Neural progenitor cell (in vitro differentiated cells): ENCODE measurements around the gene MIA2. TPM values are rescaled to one million over a fixed set of nuclear protein-coding genes. Genes with fewer than 3 reads are reported as not detected.
"Not testable (repeated sequence)": the region's sequence is repeated elsewhere in the genome, so short reads cannot be mapped to it uniquely, and the experiment has no call there.

Experiments
- DNase-seq: peaks from one replicate; pipeline ENCODE4 v3.0.0-alpha.2; 2016; ENCODE audit warnings: low spot score
- H2AFZ ChIP-seq: fragments of 200-600 bp; sonication (generic); replicated peaks from 2 replicates; pipeline ENCODE4 v1.6.1; 2016; ENCODE audit warnings: antibody characterized with exemption
- H3F3A ChIP-seq: fragments of 200-600 bp; sonication (generic); 2 replicates; pipeline ENCODE4 v1.6.1; 2016; ENCODE audit warnings: antibody characterized with exemption, low read depth
- H3K27ac ChIP-seq: fragments of 200-600 bp; sonication (generic); 2 replicates; pipeline ENCODE4 v1.5.1; 2016; ENCODE audit warnings: mild to moderate bottlenecking
- H3K27me3 ChIP-seq: fragments of 200-600 bp; sonication (generic); 2 replicates; pipeline ENCODE4 v1.6.1; 2016; ENCODE audit warnings: mild to moderate bottlenecking, moderate library complexity
- H3K36me3 ChIP-seq: fragments of 200-600 bp; sonication (generic); 2 replicates; pipeline ENCODE4 v1.5.1; 2016
- H3K4me1 ChIP-seq: fragments of 200-600 bp; sonication (generic); 2 replicates; pipeline ENCODE4 v1.6.1; 2016; ENCODE audit warnings: mixed run types
- H3K4me2 ChIP-seq: fragments of 200-600 bp; sonication (generic); 2 replicates; pipeline ENCODE4 v1.6.1; 2016
- H3K4me3 ChIP-seq: fragments of 200-600 bp; sonication (generic); 2 replicates; pipeline ENCODE4 v1.5.1; 2016
- H3K79me2 ChIP-seq: fragments of 200-600 bp; sonication (generic); 2 replicates; pipeline ENCODE4 v1.6.1; 2016; ENCODE audit warnings: low read depth
- H3K9ac ChIP-seq: fragments of 200-600 bp; sonication (generic); 2 replicates; pipeline ENCODE4 v1.6.1; 2016
- H3K9me3 ChIP-seq: fragments of 200-600 bp; sonication (generic); 2 replicates; pipeline ENCODE4 v1.5.1; 2016; ENCODE audit warnings: low read depth
- H4K20me1 ChIP-seq: fragments of 200-600 bp; sonication (generic); 2 replicates; pipeline ENCODE4 v1.6.1; 2016; ENCODE audit warnings: low read depth
- H3K27ac Mint-ChIP-seq: 3 replicates; pipeline ENCODE4 v1.8.0; 2021; ENCODE audit warnings: mixed read lengths
- H3K27me3 Mint-ChIP-seq: 2 replicates; pipeline ENCODE4 v1.8.0; 2022; ENCODE audit warnings: low read depth, mild to moderate bottlenecking, inconsistent platforms, moderate library complexity, mixed read lengths; ENCODE audit not compliant: insufficient read depth
- H3K36me3 Mint-ChIP-seq: 3 replicates; pipeline ENCODE4 v1.8.0; 2021; ENCODE audit warnings: mixed read lengths
- H3K4me1 Mint-ChIP-seq: 3 replicates; pipeline ENCODE4 v1.8.0; 2021; ENCODE audit warnings: mixed read lengths
- H3K4me3 Mint-ChIP-seq: 3 replicates; pipeline ENCODE4 v1.8.0; 2021; ENCODE audit warnings: mild to moderate bottlenecking, moderate library complexity, mixed read lengths
- H3K9me3 Mint-ChIP-seq: 3 replicates; pipeline ENCODE4 v1.8.0; 2020; ENCODE audit warnings: mixed read lengths
- CTCF ChIP-seq: fragments of 200-600 bp; sonication (generic); IDR thresholded peaks from 2 replicates; pipeline ENCODE4 v1.5.1; 2017; ENCODE audit warnings: antibody characterized with exemption, mild to moderate bottlenecking
- EZH2 ChIP-seq: fragments of 200-600 bp; sonication (generic); IDR thresholded peaks from 2 replicates; pipeline ENCODE4 v1.6.1; 2017; ENCODE audit warnings: antibody characterized with exemption, mild to moderate bottlenecking, moderate library complexity
- EZH2phosphoT487 ChIP-seq: fragments of 200-600 bp; sonication (generic); IDR thresholded peaks from 2 replicates; pipeline ENCODE4 v1.6.1; 2017; ENCODE audit warnings: antibody characterized with exemption
- total RNA-seq: library from RNA; depleted of rRNA; stranded (reverse); fragments of >200 nt; gene quantifications from 2 replicates; pipeline ENCODE4 v1.2.3, GENCODE V29; 2015; ENCODE audit warnings: low replicate concordance

MIA2 gene
- total RNA-seq, 1 donor from 2014 or later, result 13.0 TPM

GRCh38 chr14:39343614-39344013 is 109.9 kb downstream of the MIA2 start:
- H3K36me3 Mint-ChIP-seq, result peaks cover 9% of the 10 kb centered on the region
- H3K4me3 Mint-ChIP-seq, result no peak overlapping the region
- H3K9me3 Mint-ChIP-seq, result no peaks in the 10 kb centered on the region
- H3K4me1 Mint-ChIP-seq, result peaks cover 6% of the 10 kb centered on the region
- DNase-seq, result no peak
- H3K9ac ChIP-seq, result no peak overlapping the region
- H3K4me2 ChIP-seq, result no peak overlapping the region
- H3K36me3 ChIP-seq, result peaks cover 4% of the 10 kb centered on the region
- H2AFZ ChIP-seq, result no peak overlapping the region
- no peaks in the 10 kb centered on the region for H3F3A ChIP-seq
- peaks cover 8% of the 10 kb centered on the region for H3K4me1 ChIP-seq
- H3K27ac ChIP-seq, result no peak overlapping the region
- H3K27me3 Mint-ChIP-seq, result no peaks in the 10 kb centered on the region
- H3K79me2 ChIP-seq, result no peaks in the 10 kb centered on the region
- no peaks in the 10 kb centered on the region for H3K27me3 ChIP-seq
- H3K9me3 ChIP-seq, result no peaks in the 10 kb centered on the region
- H3K4me3 ChIP-seq, result no peak overlapping the region
- TF ChIP-seq EZH2, result no peak
- no peak for TF ChIP-seq EZH2phosphoT487
- no peak for TF ChIP-seq CTCF
- H3K27ac Mint-ChIP-seq, result no peak overlapping the region
- no peaks in the 10 kb centered on the region for H4K20me1 ChIP-seq

GRCh38 chr14:39350866-39351265 is 117.2 kb downstream of the MIA2 start:
- Histone ChIP-seq H3K79me2 (no peaks in the 10 kb centered on the region), H3K4me3 (no peak overlapping the region), H3K4me1 (no peaks in the 10 kb centered on the region), H3K27ac (no peak overlapping the region), H2AFZ (no peak overlapping the region), H3F3A (no peaks in the 10 kb centered on the region), H3K9ac (no peak overlapping the region), H3K27me3 (no peaks in the 10 kb centered on the region), H3K36me3 (peaks cover 11% of the 10 kb centered on the region), H4K20me1 (no peaks in the 10 kb centered on the region), H3K4me2 (no peak overlapping the region), H3K9me3 (no peaks in the 10 kb centered on the region)
- Mint-ChIP-seq H3K9me3 (peaks cover 13% of the 10 kb centered on the region), H3K27ac (no peak overlapping the region), H3K36me3 (peaks cover 17% of the 10 kb centered on the region), H3K4me3 (no peak overlapping the region), H3K27me3 (no peaks in the 10 kb centered on the region), H3K4me1 (no peaks in the 10 kb centered on the region)
- no peak for TF ChIP-seq EZH2
- no peak for TF ChIP-seq EZH2phosphoT487
- no peak for TF ChIP-seq CTCF
- no peak for DNase-seq

- TF ChIP-seq CTCF, result no peak
- no peak for TF ChIP-seq EZH2phosphoT487
- TF ChIP-seq EZH2, result no peak
- Histone ChIP-seq H3K36me3 (peaks cover 8% of the 10 kb centered on the region), H3K27ac (no peak overlapping the region), H4K20me1 (no peaks in the 10 kb centered on the region), H3K4me1 (no peaks in the 10 kb centered on the region), H3K4me3 (no peak overlapping the region), H3K9me3 (no peaks in the 10 kb centered on the region), H3K79me2 (no peaks in the 10 kb centered on the region), H3F3A (no peaks in the 10 kb centered on the region), H3K9ac (no peak overlapping the region), H3K27me3 (no peaks in the 10 kb centered on the region), H3K4me2 (no peak overlapping the region), H2AFZ (no peak overlapping the region)
- no peaks in the 10 kb centered on the region for H3K4me1 Mint-ChIP-seq
- peaks cover 19% of the 10 kb centered on the region for H3K9me3 Mint-ChIP-seq
- no peak for DNase-seq
- no peak overlapping the region for H3K4me3 Mint-ChIP-seq
- no peak overlapping the region for H3K27ac Mint-ChIP-seq
- peaks cover 20% of the 10 kb centered on the region for H3K36me3 Mint-ChIP-seq
- no peaks in the 10 kb centered on the region for H3K27me3 Mint-ChIP-seq
Measured at GRCh38 chr14:39351708-39352107, 118.0 kb downstream of the MIA2 start.

- not testable (repeated sequence) for H3K4me3 ChIP-seq, H3K4me1 ChIP-seq, H3K27me3 ChIP-seq, H3K9me3 ChIP-seq, H3K36me3 ChIP-seq, H3K4me1 Mint-ChIP-seq, H3K9ac ChIP-seq, H2AFZ ChIP-seq, H3K4me3 Mint-ChIP-seq, H3K4me2 ChIP-seq, H3K27ac Mint-ChIP-seq, DNase-seq, H3K27ac ChIP-seq, H3K27me3 Mint-ChIP-seq, H3K79me2 ChIP-seq, H3F3A ChIP-seq, H4K20me1 ChIP-seq
- Mint-ChIP-seq H3K9me3 (peaks cover 37% of the 10 kb centered on the region), H3K36me3 (peaks cover 31% of the 10 kb centered on the region)
Measured at GRCh38 chr14:39359069-39359468, 125.4 kb downstream of the MIA2 start.
